Measurements from ENCODE around the gene CLTCL1. TPM values are rescaled to one million over a fixed set of nuclear protein-coding genes. Genes with fewer than 3 reads are reported as not detected.
"Not testable (repeated sequence)": the region's sequence is repeated elsewhere in the genome, so short reads cannot be mapped to it uniquely, and the experiment has no call there.

CLTCL1 gene
- total RNA-seq, 6 experiments from 2014 or later, result 3.5 to 6.6 (median 5.7) TPM

DNA sequence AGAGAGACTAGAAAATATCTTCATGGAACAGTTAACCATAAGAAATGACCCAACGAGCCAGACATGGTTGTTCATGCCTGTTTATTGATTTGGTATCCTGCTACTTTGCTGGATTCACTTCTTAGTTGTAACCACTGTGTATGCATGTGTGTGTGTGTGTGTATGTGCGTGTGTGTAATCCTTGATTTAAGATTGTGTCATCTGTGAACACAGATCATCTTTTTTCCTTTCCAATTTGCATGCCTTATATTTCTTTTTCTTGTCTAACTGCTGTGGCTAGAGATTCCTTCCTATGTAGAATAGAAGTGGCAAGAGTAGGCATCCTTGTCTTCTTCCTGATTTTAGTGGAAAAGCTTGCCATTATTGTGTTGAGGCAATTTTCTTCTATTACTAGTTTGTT, 16.4 kb upstream of the CLTCL1 start:
- ATAC-seq, result no peak
- Histone ChIP-seq H3K4me1 (no peaks in the 10 kb centered on the region), H3K36me3 (no peaks in the 10 kb centered on the region), H3K27ac (no peak overlapping the region), H3K9me3 (no peaks in the 10 kb centered on the region), H3K4me3 (no peak overlapping the region), H3K27me3 (no peaks in the 10 kb centered on the region)
- no peak for DNase-seq
- 73% methylated on average over 2 of the region's 2 CpGs for WGBS (ENCODE audit: insufficient coverage, low coverage, low lambda C conversion rate, missing lambda C conversion rate)
- intact Hi-C loops (cut with DNase I), result no loop called here
- no peak for TF ChIP-seq POLR2A (IDR thresholded peaks at IDR 0.05)
- TF ChIP-seq, protein P1, sequence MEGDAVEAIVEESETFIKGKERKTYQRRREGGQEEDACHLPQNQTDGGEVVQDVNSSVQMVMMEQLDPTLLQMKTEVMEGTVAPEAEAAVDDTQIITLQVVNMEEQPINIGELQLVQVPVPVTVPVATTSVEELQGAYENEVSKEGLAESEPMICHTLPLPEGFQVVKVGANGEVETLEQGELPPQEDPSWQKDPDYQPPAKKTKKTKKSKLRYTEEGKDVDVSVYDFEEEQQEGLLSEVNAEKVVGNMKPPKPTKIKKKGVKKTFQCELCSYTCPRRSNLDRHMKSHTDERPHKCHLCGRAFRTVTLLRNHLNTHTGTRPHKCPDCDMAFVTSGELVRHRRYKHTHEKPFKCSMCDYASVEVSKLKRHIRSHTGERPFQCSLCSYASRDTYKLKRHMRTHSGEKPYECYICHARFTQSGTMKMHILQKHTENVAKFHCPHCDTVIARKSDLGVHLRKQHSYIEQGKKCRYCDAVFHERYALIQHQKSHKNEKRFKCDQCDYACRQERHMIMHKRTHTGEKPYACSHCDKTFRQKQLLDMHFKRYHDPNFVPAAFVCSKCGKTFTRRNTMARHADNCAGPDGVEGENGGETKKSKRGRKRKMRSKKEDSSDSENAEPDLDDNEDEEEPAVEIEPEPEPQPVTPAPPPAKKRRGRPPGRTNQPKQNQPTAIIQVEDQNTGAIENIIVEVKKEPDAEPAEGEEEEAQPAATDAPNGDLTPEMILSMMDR (IDR thresholded peaks at IDR 0.05), result no peak

DNA sequence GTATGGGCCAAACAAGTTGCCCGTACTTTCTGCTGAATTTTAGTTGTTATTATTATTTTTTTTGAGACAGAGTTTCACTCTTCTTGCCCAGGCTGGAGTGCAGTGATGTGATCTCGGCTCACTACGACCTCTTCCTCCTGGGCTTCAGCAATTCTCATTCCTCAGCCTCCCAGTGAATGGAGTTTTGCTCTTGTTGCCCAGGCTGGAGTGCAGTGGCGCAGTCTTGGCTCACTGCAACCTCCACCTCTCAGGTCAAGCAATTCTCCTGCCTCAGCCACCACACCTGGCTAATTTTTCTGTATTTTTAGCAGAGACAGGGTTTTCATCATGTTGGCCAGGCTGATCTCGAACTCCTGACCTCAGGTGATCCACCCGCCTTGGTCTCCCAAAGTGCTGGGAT, 15.0 kb upstream of the CLTCL1 start:
- H3K36me3 ChIP-seq; DNase-seq; H3K27me3 ChIP-seq; intact Hi-C loops (cut with DNase I); H3K4me1 ChIP-seq; H3K4me3 ChIP-seq; H3K9me3 ChIP-seq; ATAC-seq; H3K27ac ChIP-seq: not testable (repeated sequence)
- WGBS (ENCODE audit: insufficient coverage, low coverage, low lambda C conversion rate, missing lambda C conversion rate), result 90% methylated on average over 6 of the region's 6 CpGs

DNA sequence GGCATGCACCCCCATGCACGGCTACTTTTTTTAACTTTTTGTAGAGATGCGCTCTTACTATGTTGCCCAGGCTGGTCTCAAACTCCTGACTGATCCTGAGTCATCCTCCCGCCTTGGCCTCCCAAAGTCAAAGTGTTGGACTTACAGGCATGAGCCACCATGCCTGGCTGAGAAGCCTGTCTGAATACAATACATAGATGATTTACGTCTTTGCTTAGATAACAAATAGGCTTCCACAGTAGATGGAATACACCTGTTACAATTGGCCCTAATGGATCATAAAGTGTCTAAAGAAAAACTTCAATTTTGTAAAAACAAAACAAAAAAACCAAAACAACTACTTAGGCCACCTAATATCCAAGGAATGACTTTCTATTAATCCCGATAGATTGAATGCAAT, 13.0 kb upstream of the CLTCL1 start:
- no peak for DNase-seq
- H3K27ac ChIP-seq, result no peak overlapping the region
- H3K4me1 ChIP-seq, result no peaks in the 10 kb centered on the region
- no peak for TF ChIP-seq POLR2A (IDR thresholded peaks at IDR 0.05)
- TF ChIP-seq, protein P1 (IDR thresholded peaks at IDR 0.05), result no peak
- no peaks in the 10 kb centered on the region for H3K36me3 ChIP-seq
- no peaks in the 10 kb centered on the region for H3K27me3 ChIP-seq
- H3K4me3 ChIP-seq, result no peak overlapping the region
- WGBS (ENCODE audit: insufficient coverage, low coverage, low lambda C conversion rate, missing lambda C conversion rate), result 93% methylated on average over 5 of the region's 5 CpGs
- ATAC-seq, result no peak
- H3K9me3 ChIP-seq, result no peaks in the 10 kb centered on the region
- intact Hi-C loops (cut with DNase I), result no loop called here

DNA sequence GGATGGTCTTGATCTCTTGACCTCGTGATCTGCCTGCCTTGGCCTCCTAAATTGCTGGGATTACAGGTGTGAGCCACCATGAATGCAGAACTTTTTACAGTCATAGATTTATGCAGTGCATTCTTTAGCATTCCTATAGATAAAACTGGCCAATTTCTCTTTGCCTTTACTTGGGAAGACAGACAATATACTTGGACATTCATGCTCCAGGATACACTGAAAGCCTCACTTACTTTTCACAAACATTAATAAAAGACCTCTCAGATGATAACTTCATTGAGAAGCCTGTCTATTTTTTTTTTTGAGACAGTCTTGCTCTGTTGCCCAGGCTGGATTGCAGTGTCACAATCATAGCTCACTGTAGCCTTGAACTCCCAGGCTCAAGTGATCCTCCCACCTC, 12.3 kb upstream of the CLTCL1 start:
- no peak for TF ChIP-seq POLR2A (IDR thresholded peaks at IDR 0.05)
- TF ChIP-seq, protein P1 (IDR thresholded peaks at IDR 0.05), result no peak
- no peaks in the 10 kb centered on the region for H3K9me3 ChIP-seq
- H3K36me3 ChIP-seq, result no peaks in the 10 kb centered on the region
- H3K4me1 ChIP-seq, result no peaks in the 10 kb centered on the region
- no peak overlapping the region for H3K27ac ChIP-seq
- no peak for ATAC-seq
- no peak for DNase-seq
- no peak overlapping the region for H3K4me3 ChIP-seq
- WGBS (ENCODE audit: insufficient coverage, low coverage, low lambda C conversion rate, missing lambda C conversion rate), result 60% methylated on average over 1 of the region's 1 CpG
- intact Hi-C loops (cut with DNase I), result no loop called here
- no peaks in the 10 kb centered on the region for H3K27me3 ChIP-seq

DNA sequence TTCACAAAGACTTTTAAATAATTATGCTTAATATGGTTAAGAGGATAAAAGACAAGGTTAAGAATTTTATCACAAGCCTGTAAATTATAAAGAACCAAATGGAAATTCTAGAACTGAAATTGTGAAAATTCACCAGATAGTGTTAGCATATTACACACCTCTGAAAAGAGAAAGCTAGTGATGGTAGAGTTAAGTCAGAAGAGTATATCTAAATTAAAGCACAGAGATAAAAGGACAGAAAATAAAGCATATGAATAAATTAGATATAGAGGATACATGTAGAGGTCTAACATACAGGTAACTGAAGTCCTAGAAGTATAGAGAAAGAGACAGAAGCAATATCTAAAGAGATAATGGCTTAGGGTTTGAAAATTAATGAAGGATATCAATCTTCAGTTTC, 4.2 kb upstream of the CLTCL1 start:
- TF ChIP-seq, protein P1 (IDR thresholded peaks at IDR 0.05), result no peak
- no peak for TF ChIP-seq POLR2A (IDR thresholded peaks at IDR 0.05)
- ATAC-seq (no peak), DNase-seq (no peak)
- no peaks in the 10 kb centered on the region for H3K27me3 ChIP-seq
- H3K36me3 ChIP-seq, result no peaks in the 10 kb centered on the region
- no peak overlapping the region for H3K4me3 ChIP-seq
- intact Hi-C loops (cut with DNase I), result no loop called here
- H3K9me3 ChIP-seq, result no peaks in the 10 kb centered on the region
- H3K4me1 ChIP-seq, result peaks cover 0 to 4% (median 0%) of the 10 kb centered on the region in 4 donors
- H3K27ac ChIP-seq, result no peak overlapping the region

Measured in right lobe of liver (tissue), 6 donors.